Measurements from ENCODE around the gene G3BP1.
A peak's percentile ranks its signal among the peaks of the same experiment; 100 is the strongest.
"Not testable (repeated sequence)": the region's sequence is repeated elsewhere in the genome, so short reads cannot be mapped to it uniquely, and the experiment has no call there.

G3BP1 gene

DNA sequence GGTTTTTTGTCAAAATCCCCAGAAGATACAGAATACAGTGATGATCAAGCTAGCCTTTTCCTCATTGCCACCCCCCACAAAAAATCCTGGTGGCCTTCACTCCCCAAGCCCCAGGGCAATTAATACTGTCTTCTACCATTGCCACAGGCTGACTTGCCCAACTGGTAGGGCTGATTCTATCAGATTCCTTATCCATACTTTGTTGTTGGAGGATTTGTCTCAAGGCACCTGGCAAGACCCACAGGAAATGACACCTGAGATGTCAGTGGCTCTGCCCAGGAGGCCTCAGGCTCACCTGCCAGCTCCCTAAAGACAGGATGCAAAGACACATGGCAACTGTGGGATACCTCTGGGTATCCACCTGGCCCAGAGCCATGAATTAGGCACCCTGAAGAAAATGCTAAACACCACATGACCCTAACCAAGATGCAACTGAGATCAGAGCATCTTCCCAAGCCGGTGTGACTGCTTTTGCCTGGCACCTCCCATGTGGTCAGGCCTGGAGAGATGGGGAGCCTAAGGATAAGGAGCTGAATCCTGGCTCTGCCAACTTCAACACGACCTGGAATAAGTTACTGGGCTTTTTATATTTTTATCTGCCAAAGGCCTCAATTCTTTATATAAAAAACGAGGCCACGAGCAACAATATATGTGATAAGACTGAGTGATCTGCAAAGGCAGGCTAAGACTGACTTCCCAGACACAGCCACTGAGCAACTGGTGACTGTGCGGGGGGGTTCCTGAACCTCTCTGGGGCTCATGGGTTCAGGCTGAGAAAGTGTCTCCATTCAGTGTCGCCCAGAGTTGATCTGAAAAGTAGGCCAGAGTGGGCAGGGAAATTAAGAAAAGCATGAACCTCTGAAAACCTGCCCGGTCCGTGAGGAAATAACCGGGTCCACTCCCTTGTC, 14.3 kb upstream of the G3BP1 start:
- DNase-seq: no peak

DNA sequence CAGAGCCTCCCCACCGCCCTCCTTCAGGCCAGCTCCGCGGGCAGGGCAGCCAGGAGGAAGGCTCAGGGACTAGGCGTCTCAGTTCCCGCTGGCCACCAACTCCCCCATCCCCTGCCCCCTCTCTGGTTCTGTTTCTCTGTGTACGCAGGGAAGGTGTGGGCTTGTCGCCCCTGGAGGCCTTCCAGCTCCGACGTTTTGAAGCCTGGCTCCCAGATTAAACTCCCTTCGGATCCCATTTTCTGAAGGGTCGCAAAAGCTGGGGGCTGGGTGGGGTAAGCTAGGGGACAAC, 13.7 kb upstream of the G3BP1 start:
- no peak for DNase-seq

DNA sequence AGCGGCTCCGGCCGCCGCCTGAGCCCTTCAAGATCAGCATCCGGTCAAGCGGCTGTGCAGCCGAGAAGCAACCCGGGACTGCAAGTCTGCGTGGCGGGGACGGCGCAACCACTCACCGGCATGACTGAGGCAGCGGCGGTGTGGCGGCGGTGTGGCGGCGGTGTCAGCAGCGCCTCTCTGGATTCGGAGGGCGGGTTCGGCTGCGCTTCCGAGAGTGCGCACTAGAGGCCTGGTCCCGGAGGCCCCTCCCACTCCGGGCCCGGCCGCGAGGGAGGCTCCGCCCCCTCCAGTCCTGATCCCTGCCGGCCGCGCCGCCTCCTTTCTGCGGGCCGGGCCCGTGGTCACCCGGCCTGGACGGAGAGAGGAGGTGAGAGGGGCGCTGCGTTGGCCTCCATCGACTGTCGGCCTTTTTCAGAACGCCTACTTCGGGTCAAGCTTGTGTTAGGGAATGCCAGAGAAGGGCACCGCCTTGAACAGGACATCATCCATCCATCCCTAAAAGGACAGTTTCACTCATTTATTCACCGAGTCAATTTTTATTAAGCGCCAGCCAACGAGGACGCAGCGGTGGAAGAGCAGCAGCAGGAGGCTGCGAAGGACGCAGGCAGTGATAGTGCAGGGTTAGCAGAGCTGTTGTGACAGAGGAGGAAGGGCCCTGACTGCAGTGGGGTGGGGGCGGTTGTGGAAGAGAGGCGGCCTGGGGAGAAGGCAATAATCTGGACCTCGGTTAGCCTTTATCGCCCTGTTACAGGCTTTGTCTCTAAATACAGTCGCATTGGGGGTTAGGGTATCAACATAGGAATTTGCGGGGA, 13.1 kb upstream of the G3BP1 start, which contains the start of gene ATOX1:
ATOX1 (minus strand) TSS at position 202 of the 812 bp plus-strand sequence; CDS start at position 122, 80 bp downstream.
- DNase-seq: peak; percentile 61

DNA sequence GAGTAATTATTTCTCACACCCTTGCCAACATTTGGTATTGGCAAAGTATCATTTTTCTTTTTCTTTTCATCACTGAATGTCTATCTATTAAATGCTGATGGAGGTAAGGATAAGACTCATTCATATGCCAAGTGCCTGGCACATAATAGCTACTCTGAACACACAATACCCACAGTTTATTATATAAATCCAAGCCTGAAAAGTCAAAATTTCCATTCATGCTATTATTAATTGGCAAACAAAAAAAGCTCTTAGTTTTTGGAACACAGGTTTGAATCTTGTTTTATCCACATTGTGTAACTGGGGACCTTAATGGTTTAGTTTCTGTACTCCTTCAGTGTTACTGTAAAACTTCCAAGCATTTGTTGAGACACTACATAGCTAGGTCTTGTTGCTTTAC, 7.0 kb upstream of the G3BP1 start:
- no peak for DNase-seq

DNA sequence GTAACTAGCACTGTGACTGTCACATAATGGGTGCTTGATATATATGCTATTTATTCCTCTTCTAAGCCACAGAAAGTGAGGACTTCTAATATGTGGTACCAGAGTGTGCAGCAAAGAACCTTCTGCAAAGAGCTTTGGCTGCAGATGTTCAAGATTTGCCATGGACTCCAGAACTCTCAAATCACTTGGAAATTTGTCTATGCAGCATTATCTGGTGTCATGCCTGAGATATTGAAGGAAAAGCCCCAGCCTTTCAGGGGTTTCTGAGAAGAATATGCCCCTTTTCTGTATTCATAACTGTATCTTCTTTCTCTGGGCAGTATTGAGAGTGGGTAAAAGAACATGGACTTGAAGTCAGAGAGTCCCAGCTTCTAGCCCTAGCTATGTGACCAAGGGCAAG, 4.8 kb upstream of the G3BP1 start:
- no peak for DNase-seq

DNA sequence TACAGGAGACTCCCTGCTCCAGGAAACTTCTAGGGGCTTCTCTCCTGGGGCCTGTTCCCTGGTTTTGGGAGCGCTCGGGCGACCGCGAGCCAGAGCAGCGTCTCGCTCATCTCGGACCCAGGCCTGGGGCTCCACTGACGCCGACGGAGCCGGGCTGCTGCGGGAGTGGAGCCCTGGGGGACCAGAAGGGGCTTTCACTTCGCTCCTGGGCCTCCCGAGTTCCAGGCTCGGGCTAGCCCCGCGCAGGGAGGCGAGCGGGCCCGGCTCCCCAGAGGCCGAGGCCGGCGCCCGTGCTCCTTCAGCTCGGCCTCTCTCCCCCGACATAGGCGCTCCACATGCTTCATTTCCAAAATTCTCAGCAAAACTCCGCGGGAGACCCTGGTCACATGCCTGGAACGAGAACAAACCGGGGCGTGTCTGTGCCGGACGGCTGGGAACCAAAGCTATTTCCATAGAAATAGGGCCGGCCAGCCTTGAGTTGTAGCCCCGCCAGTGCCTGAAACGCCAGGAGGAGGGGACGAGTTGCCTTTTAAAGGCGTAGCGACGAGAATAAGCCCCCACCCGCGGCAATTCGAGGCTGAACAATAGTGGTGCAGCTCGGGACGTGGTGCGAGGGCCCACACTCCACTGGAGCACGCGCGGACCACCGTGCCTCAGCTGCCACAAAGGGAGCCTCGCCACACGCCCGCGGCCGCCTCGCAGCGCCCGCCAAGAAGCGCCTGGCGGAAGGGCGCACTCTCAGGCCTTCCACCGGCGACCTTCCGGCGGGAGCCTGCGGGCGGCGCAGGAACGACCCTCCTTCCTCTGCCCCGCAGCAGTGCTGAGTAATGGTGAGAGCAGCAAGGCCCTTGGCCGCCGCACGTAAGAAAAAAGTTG, 1.1 kb upstream of the G3BP1 start:
- peak; percentile 63 for DNase-seq

DNA sequence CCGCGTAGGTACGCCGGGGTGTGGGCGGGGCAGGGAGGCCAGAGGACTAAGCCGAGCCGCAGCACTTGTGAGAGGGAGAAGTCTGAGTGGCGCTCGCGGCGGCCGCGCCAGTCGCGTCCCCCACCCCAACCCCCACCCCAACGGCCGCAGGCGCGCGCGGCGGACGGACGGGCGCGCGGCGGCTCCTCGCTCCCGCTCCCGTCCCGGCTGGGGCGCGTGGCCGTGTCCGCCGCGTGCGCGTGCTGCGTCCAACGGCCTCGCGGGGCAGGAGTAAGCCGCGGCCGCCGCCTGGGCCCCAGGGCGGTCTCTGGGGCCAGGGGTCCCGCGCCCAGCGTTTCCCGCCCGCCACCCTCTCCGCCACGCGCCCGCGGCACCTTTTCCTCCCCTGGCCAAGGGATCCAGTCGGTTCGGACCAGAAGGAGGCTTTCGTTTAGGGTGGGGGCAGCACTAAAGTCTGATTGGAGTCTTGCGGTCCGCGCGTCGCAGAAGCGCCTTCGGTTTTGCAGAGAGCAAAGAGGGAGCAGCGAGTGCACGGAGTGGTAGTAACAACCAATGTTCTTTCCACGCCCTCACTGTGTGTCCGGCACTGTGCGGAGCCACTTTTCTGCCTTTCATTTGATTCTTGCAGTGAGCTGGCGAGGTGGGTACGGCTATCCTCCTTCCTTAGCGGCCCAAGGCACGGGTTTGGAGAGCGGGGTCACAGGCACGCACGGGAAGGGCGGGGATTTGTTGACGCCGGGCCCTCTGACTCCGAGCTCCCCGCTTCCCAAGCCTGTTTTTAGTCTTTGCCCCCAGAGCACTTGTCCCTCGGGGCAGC, 483 bp downstream of the G3BP1 start:
- DNase-seq: no peak

DNA sequence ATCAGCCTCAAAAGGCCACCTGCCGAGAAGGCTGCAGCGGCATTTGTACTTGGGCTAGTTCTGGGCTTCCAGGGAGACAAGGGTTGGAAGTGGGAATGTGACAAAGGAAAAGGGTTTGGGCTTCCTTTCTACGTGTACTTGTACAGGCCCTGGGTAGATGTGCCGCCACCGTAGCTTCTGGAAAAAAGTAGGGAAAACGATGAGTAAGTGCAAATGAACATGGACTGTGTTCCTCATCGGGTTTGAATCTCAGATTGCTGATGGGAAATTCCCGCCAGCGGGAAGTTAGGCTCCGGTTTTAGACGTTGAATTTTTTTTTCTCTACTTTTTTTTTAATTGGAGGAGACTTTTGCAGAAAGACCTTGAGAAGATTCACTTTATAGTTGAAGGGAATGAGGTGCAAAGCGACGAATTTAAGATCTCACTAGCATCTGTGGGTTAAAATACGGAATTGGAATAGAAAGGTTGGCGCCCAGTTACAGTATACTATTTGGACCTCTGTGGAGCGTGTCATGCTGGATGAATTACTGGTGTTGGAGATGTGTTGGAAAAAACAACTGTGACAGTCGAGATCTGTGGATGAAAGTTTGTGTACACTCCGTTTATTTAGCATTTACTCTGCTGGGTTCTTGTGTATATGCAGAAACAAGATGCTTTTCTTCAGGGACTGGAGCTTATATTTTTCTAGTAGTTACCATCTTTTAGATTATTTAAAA, 1.2 kb downstream of the G3BP1 start:
- DNase-seq: no peak

DNA sequence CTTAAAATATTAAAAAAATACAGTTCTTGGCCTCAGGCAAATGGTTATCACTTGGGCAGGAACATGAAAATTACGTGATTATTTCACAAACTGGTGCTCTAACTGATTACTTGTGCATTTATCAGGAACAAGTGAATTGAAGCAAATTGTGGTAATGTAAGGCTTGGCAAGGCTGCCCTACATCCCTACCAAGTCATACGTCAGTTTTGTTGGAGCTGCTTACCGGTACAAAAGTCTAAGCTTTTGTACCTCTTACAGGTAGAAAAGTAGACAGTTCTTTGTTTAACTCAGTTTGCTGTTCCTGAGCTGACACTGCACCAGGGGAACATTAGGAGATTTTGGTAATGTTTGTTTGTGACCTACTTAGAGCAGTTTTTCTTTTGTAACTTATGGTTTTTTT, 2.2 kb downstream of the G3BP1 start:
- no peak for DNase-seq

DNA sequence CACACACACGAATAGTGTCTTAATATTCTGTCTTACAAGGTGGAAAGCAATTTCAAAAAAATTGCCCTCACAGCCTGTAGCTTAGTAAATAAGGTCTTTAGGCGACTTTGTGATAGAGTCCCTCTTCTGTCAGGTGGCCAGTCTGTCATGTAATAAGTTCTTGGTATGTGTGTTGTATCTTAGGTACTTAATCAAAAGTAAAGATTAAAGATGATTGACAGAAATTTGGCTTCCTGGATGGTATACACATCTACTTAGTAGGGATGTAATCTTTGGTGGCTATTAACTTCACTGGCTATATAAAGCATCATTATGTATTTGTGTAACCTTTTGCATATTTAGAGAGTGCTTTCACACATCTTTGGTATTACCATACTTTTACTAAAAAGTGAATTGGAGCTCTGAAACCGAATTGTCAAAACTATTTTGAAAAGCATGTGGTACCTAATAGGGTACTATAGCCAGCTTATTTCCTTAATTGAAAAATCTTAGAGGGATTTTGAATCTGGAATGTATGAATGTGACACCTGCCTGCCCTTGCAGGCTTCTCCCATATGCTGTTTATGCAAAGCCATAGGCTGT, 3.4 kb downstream of the G3BP1 start:
- no peak for DNase-seq

DNA sequence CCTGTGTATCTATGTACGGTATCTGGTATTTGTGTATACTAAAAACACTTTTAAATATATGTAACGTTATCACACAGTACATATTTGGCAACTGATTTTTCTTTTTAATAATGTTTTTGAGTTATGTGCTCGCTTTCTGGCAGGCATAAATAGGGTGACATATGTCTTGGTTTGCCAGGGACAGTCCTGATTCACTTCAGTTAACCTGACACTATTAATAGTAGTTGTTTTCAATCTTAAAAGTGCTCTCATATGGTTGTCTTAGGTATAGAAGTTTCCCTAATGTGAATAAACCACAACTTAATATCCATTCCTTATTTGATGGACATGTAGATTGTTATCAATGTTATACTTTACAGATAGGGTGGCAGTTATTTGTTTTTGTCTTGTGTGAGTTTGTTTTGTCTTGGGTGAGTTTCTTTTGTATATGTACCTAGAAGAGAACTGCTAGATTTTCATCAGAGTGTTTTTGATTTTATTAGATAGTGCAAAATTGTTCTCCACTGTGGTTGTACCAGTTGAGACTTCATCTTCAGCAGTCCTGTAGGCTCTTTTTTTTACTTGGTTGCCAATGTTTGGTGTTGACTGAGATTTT, 7.9 kb downstream of the G3BP1 start:
- DNase-seq: no peak

DNA sequence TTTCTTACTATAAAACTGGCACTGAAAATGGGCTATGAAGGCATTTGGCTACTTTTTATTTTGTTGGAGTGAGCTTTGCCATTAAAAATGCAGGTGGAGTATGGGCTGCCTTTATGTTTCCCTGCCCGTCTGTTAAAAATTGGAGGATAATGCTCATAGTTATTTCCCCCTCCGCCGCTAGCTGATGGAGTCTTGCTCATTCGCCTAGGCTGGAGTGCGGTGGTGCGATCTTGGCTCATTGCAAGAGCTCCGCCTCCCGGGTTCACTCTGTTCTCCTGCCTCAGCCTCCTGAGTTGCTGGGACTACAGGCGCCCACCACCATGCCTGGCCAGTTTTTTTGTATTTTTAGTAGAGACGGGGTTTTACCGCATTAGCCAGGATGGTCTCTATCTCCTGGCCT, 8.6 kb downstream of the G3BP1 start:
- no peak for DNase-seq

DNA sequence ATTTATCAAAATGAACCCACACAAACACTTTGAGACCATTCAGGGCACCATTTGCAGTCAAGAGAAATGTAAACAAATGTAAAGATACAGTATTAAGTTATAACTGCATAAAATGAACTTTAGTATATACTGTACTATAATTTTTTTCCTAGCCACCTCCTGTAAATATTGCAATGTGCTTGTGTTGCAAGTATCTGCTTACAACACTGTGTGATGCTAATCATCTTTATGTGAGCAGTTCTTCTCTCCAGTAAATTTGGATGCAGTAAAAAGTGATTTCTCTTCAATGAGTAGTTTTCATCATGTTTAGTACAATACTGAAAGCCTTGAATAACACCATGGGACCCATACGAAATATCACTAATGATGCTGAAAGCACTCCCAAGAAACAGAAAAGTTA, 9.4 kb downstream of the G3BP1 start:
- DNase-seq: no peak

DNA sequence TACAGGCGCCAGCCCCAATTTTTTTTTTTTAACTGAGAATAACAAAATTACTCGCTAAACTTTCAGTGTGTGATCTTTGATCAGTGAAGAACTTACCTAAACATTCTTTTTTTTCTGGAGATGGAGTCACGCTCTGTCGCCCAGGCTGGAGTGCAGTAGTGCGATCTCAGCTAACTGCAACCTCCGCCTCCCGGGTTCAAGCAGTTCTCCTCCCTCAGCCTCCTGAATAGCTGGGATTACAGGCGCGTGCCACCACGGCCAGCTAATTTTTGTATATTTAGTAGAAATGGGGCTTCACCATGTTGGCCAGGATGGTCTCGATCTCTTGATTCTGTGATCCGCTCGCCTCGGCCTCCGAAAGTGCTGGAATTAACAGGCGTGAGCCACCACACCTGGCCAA, 11.9 kb downstream of the G3BP1 start:
- DNase-seq: not testable (repeated sequence)

DNA sequence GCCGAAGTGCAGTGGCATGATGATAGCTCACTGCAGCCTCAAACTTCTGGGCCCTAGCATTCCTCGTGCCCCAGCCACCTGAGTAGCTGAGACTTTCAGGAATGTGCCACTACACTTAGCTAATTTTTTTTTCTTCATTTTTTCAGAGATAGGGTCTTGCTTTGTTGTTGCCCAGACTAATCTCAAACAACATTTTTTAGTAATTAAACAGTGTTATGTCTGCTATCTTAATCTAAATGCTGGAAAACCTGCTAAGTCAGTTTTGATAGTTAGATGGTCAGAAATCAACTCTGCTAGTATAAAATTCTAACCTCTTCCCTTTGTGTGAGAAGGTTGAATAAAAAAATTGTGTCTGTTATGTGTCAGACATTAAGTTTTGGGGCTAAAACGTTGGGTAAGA, 12.4 kb downstream of the G3BP1 start:
- DNase-seq: no peak

DNA sequence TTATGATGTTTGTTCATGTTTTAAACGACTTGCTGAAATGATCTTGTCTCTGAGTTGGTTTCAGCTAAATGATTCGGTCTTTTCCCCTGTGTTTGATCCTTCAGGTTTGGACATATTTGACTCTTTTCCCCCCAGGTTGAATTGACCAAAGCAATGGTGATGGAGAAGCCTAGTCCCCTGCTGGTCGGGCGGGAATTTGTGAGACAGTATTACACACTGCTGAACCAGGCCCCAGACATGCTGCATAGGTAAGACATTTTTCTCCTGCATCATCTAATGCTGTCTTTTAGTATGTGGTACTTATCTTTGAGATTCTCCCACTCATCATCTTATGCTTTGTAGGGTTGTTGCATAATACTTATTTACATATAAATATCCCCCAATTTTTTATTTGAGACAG, 14.7 kb downstream of the G3BP1 start:
- no peak for DNase-seq

DNA sequence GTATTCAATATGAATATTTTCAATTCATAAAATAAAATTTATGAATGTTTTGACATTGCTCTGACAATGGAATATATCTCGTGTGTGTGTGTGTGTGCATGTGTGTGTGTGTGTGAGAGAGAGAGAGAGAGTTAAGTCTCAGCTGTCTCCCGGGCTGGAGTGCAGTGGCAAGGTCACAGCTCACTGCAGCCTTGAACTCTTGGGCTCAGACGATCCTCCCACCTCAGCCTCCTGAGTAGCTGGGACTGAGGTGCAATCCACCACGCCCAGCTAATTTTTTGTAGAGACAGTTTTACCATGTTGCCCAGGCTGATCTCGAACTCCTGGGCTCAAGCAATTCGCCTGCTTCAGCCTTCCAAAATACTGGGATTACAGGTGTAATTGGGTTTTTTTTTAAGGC, 16.1 kb downstream of the G3BP1 start:
- DNase-seq: no peak

DNA sequence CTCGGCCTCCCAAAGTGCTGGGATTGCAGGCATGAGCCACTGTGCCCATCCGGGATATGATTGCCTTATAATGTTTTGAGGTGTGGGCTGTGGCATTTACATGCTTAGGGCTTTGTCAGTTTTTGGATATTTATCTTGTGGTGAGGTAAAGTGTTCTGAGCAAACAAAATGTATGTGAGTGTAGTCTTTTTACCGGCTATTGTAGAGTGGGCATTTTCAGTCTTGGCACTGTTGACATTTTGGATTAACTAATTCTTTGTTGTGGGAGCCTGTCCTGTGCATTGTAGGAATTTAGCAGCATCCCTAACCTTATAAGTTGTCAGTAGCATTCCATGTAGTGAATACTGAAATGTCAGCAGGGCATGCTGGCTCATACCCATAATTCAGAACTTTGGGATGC, 21.6 kb downstream of the G3BP1 start:
- no peak for DNase-seq

DNA sequence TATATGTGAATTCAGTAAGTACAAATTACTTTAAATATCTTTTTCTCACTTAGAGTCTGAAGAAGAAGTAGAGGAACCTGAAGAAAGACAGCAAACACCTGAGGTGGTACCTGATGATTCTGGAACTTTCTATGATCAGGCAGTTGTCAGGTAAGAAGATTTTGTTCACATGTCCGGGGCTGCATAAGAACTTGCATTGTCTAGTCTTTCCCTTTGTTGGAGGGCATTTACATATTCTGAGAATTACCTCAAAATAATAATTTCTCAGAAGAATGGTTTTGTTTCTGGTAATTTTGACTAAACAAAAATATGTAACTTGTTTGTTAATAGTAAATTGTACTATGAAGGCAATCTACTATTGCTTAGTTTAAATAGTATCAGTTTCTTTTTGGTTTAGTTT, 23.7 kb downstream of the G3BP1 start:
- no peak for DNase-seq

DNA sequence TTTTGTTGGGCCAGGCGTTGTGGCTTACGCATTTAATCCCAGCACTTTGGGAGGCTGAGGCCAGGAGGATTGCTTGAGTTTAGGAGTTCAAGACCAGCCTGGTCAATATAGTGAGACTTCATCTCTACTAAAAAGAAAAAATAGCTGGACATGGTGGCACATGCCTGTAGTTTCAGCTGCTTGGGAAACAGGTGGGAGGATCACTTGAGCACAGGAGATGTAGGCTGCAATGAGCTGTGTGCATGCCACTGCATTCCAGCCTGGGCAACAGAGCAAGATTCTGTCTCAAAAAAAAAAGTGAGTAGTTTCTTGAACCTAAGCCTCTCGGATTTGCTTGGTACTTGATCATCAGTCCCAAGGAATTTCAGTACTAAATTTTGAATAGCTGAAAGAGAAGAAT, 26.9 kb downstream of the G3BP1 start:
- no peak for DNase-seq

DNA sequence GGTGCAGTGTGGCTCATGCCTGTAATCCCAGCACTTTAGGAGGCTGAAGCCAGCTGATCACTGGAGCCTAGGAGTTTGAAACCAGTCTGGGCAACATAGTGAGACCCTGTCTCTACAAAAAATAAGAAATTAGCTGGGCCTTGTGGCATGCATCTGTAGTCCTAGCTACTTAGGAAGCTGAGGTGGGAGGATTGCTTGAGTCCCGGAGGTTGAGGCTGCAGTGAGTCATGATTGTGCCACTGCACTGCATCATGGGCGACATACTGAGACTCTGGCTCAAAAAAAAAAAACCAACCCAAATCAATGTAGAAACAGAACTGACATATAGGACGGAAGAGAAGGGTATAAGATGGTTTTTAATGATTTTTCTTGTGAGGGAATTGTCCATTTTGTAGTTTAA, 27.7 kb downstream of the G3BP1 start:
- no peak for DNase-seq
